K562 (cell line): Measurements from ENCODE around the gene SLC34A3. TPM values are rescaled to one million over a fixed set of nuclear protein-coding genes. Genes with fewer than 3 reads are reported as not detected.

Experiments
- DPF2 ChIP-seq: fragments of 450-650 bp; IDR thresholded peaks from 2 replicates; pipeline ENCODE4 v1.6.1; 2016
- ESRRA ChIP-seq: fragments of 450-650 bp; IDR thresholded peaks from 2 replicates; pipeline ENCODE4 v1.6.1; 2014; ENCODE audit warnings: low read depth, mild to moderate bottlenecking, moderate library complexity, borderline replicate concordance
- KLF1 ChIP-seq: fragments of 450-650 bp; IDR thresholded peaks from 2 replicates; pipeline ENCODE4 v1.6.1; 2016; ENCODE audit warnings: missing genetic modification characterization, missing compliant biosample characterization
- LCOR ChIP-seq: sonication (generic); formaldehyde crosslinking; IDR thresholded peaks from 2 replicates; pipeline ENCODE4 v1.8.0; 2022; ENCODE audit warnings: mild to moderate bottlenecking, missing genetic modification reagents
- POLR2AphosphoS5 ChIP-seq: IDR thresholded peaks from 2 replicates; pipeline ENCODE4 v1.6.1; 2011; ENCODE audit warnings: mild to moderate bottlenecking, low read depth, low read length, moderate library complexity; ENCODE audit not compliant: control insufficient read depth, insufficient read depth
- RBFOX2 ChIP-seq: fragments of 200-400 bp; formaldehyde crosslinking; IDR thresholded peaks from 2 replicates; pipeline ENCODE4 v1.6.1; 2017; ENCODE audit warnings: low read depth, mild to moderate bottlenecking, low read length, moderate library complexity
- polyA plus RNA-seq, 8 experiments: library from polyadenylated mRNA; depleted of rRNA in 4 of 8; stranded (reverse) in 5 of 8; unstranded in 3 of 8; fragments of >200 nt; fragmentation: Nextera tagmentation in 2 of 8; fragmentation: Illumina TruSeq in 1 of 8; extraction: Ambion mirVana in 2 of 8; extraction: Trizol in 1 of 8; gene quantifications; 2 replicates each; pipeline versions ENCODE4 v1.2.1 to v1.2.3, GENCODE V29; 2011 to 2014; ENCODE audit warnings: inconsistent platforms in 1 of 8, missing spikeins in 1 of 8
- total RNA-seq, 7 experiments: library from RNA; depleted of rRNA in 6 of 7; stranded (reverse); fragments of >200 nt in 6 of 7; fragmentation: Illumina TruSeq in 2 of 7; extraction: Trizol in 2 of 7; gene quantifications; 2 replicates each; pipeline versions ENCODE4 v1.2.1 to v1.2.3, GENCODE V29; 2011 to 2021; ENCODE audit warnings: low replicate concordance in 1 of 7
- TF ChIP-seq, protein P1 (sequence below), 2 experiments: fragments of 200-800 bp in 1 of 2; sonication (Bioruptor generic) in 1 of 2; sonication (generic) in 1 of 2; formaldehyde crosslinking in 1 of 2; IDR thresholded peaks in 1 of 2; conservative IDR thresholded peaks in 1 of 2; 2 replicates each; pipeline versions ENCODE4 v1.5.0 to v1.6.1; 2016 to 2020; ENCODE audit warnings: missing compliant biosample characterization in 1 of 2, missing genetic modification characterization in 1 of 2, missing genetic modification reagents in 1 of 2
- TF ChIP-seq, protein P2 (sequence below): sonication (generic); formaldehyde crosslinking; IDR thresholded peaks from 2 replicates; pipeline ENCODE4 v1.8.0; 2022; ENCODE audit warnings: mild to moderate bottlenecking, missing genetic modification reagents
- TF ChIP-seq, protein P3 (sequence below): fragments of 450-650 bp; IDR thresholded peaks from 2 replicates; pipeline ENCODE4 v1.6.1; 2016; ENCODE audit warnings: mild to moderate bottlenecking
- TF ChIP-seq, protein P4 (sequence below): conservative IDR thresholded peaks from 2 replicates; pipeline ENCODE4 v1.6.1; 2011; ENCODE audit warnings: low read depth, mild to moderate bottlenecking, low read length; ENCODE audit not compliant: control insufficient read depth
- TF ChIP-seq, protein P5 (sequence below): fragments of 200-800 bp; sonication (Bioruptor generic); IDR thresholded peaks from 2 replicates; pipeline ENCODE4 v1.6.1; 2017; ENCODE audit warnings: missing genetic modification characterization, missing compliant biosample characterization
- TF ChIP-seq, protein P6 (sequence below): fragments of 450-650 bp; IDR thresholded peaks from 2 replicates; pipeline ENCODE4 v1.6.1; 2016; ENCODE audit warnings: missing biosample characterization, missing genetic modification characterization
- TF ChIP-seq, protein P7 (sequence below): fragments of 250-450 bp; sonication (Bioruptor Pico); IDR thresholded peaks from 2 replicates; pipeline ENCODE4 v1.4.0; 2020; ENCODE audit warnings: mild to moderate bottlenecking, moderate library complexity, borderline replicate concordance

SLC34A3 gene
- total and polyA plus RNA-seq, 9 of the 15 experiments (the other 6 are each of a cell fraction or from before 2014, with no cell fraction given), result not detected

DNA sequence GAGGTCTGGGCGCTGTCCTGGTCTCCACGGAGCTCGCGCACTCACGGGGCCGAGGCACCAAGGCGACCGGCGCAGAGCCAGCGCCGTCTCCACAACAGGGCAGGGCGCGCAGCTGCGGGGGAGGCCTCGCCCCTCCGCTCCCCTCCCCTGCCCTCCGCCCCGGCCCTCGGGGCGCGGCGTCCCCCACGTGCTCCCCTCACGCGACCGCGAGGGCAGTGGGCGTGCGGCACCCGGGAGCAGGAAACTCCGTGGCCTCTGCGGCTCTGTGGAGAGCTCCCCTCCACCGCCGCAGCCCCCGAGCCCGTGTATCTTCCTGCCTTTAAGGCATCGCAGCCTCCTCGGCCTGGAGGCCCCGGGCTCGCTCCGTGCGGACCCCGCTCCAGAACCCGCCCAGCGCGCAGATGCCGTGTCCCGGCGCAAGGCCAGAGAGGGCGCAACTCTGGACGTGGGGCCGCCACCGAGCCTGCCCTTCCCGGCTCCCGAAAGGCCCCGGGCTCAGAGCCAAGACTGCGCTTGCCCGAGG is 9.7 kb downstream of the SLC34A3 start (continued):
- TF ChIP-seq, protein P1, sequence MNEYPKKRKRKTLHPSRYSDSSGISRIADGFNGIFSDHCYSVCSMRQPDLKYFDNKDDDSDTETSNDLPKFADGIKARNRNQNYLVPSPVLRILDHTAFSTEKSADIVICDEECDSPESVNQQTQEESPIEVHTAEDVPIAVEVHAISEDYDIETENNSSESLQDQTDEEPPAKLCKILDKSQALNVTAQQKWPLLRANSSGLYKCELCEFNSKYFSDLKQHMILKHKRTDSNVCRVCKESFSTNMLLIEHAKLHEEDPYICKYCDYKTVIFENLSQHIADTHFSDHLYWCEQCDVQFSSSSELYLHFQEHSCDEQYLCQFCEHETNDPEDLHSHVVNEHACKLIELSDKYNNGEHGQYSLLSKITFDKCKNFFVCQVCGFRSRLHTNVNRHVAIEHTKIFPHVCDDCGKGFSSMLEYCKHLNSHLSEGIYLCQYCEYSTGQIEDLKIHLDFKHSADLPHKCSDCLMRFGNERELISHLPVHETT (CRISPR knock-in tag; conservative IDR thresholded peaks at IDR 0.05 in 1 of 2, IDR thresholded peaks at IDR 0.05 in 1 of 2), result peak in 1 of 2 experiments; percentile 86; a peak in 2 of 4 replicates
- TF ChIP-seq, protein P2, sequence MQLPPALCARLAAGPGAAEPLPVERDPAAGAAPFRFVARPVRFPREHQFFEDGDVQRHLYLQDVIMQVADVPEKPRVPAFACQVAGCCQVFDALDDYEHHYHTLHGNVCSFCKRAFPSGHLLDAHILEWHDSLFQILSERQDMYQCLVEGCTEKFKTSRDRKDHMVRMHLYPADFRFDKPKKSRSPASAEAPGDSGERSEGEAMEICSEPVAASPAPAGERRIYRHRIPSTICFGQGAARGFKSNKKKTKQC (CRISPR knock-in tag), result peak; percentile 75
- TF ChIP-seq, protein P3, sequence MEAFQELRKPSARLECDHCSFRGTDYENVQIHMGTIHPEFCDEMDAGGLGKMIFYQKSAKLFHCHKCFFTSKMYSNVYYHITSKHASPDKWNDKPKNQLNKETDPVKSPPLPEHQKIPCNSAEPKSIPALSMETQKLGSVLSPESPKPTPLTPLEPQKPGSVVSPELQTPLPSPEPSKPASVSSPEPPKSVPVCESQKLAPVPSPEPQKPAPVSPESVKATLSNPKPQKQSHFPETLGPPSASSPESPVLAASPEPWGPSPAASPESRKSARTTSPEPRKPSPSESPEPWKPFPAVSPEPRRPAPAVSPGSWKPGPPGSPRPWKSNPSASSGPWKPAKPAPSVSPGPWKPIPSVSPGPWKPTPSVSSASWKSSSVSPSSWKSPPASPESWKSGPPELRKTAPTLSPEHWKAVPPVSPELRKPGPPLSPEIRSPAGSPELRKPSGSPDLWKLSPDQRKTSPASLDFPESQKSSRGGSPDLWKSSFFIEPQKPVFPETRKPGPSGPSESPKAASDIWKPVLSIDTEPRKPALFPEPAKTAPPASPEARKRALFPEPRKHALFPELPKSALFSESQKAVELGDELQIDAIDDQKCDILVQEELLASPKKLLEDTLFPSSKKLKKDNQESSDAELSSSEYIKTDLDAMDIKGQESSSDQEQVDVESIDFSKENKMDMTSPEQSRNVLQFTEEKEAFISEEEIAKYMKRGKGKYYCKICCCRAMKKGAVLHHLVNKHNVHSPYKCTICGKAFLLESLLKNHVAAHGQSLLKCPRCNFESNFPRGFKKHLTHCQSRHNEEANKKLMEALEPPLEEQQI, result no peak
- TF ChIP-seq, protein P4, sequence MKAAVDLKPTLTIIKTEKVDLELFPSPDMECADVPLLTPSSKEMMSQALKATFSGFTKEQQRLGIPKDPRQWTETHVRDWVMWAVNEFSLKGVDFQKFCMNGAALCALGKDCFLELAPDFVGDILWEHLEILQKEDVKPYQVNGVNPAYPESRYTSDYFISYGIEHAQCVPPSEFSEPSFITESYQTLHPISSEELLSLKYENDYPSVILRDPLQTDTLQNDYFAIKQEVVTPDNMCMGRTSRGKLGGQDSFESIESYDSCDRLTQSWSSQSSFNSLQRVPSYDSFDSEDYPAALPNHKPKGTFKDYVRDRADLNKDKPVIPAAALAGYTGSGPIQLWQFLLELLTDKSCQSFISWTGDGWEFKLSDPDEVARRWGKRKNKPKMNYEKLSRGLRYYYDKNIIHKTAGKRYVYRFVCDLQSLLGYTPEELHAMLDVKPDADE, result peak; percentile 76
- peak; percentile 53; the same call in 1 of the 2 replicates for TF ChIP-seq POLR2AphosphoS5
- TF ChIP-seq, protein P5, sequence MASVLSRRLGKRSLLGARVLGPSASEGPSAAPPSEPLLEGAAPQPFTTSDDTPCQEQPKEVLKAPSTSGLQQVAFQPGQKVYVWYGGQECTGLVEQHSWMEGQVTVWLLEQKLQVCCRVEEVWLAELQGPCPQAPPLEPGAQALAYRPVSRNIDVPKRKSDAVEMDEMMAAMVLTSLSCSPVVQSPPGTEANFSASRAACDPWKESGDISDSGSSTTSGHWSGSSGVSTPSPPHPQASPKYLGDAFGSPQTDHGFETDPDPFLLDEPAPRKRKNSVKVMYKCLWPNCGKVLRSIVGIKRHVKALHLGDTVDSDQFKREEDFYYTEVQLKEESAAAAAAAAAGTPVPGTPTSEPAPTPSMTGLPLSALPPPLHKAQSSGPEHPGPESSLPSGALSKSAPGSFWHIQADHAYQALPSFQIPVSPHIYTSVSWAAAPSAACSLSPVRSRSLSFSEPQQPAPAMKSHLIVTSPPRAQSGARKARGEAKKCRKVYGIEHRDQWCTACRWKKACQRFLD (CRISPR knock-in tag), result no peak
- no peak; the same call in 1 of the 2 replicates for TF ChIP-seq DPF2
- TF ChIP-seq, protein P6, sequence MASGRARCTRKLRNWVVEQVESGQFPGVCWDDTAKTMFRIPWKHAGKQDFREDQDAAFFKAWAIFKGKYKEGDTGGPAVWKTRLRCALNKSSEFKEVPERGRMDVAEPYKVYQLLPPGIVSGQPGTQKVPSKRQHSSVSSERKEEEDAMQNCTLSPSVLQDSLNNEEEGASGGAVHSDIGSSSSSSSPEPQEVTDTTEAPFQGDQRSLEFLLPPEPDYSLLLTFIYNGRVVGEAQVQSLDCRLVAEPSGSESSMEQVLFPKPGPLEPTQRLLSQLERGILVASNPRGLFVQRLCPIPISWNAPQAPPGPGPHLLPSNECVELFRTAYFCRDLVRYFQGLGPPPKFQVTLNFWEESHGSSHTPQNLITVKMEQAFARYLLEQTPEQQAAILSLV (tag), result no peak
- peak; percentile 86 for TF ChIP-seq KLF1 (tag)
- TF ChIP-seq LCOR (CRISPR knock-in tag), result 0 out of 2 replicates have a peak, but pooled peaks have one; percentile 69
- TF ChIP-seq RBFOX2, result no peak
- TF ChIP-seq, protein P7, sequence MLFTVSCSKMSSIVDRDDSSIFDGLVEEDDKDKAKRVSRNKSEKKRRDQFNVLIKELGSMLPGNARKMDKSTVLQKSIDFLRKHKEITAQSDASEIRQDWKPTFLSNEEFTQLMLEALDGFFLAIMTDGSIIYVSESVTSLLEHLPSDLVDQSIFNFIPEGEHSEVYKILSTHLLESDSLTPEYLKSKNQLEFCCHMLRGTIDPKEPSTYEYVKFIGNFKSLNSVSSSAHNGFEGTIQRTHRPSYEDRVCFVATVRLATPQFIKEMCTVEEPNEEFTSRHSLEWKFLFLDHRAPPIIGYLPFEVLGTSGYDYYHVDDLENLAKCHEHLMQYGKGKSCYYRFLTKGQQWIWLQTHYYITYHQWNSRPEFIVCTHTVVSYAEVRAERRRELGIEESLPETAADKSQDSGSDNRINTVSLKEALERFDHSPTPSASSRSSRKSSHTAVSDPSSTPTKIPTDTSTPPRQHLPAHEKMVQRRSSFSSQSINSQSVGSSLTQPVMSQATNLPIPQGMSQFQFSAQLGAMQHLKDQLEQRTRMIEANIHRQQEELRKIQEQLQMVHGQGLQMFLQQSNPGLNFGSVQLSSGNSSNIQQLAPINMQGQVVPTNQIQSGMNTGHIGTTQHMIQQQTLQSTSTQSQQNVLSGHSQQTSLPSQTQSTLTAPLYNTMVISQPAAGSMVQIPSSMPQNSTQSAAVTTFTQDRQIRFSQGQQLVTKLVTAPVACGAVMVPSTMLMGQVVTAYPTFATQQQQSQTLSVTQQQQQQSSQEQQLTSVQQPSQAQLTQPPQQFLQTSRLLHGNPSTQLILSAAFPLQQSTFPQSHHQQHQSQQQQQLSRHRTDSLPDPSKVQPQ (CRISPR knock-in tag), result peak; percentile 75; the same call in 1 of the 2 replicates
- TF ChIP-seq ESRRA, result peak; percentile 67; the same call in 1 of the 2 replicates
